A673 (cell line): Measurements from ENCODE around the gene VWA7.

Source experiments
- EZH2 ChIP-seq: fragments of 200-600 bp; sonication (generic); IDR thresholded peaks from 2 replicates; pipeline ENCODE4 v1.6.1; 2017; ENCODE audit warnings: borderline replicate concordance, low read depth, mild to moderate bottlenecking, mixed read lengths, antibody characterized with exemption, low read length; ENCODE audit not compliant: poor library complexity, severe bottlenecking
- TF ChIP-seq, protein P1 (sequence below): fragments of 300-800, 200-600 bp; sonication (generic); conservative IDR thresholded peaks from 2 replicates; pipeline ENCODE4 v1.5.1; 2017; ENCODE audit warnings: low read depth, mild to moderate bottlenecking, antibody characterized with exemption, low read length, moderate library complexity, mixed read lengths

DNA sequence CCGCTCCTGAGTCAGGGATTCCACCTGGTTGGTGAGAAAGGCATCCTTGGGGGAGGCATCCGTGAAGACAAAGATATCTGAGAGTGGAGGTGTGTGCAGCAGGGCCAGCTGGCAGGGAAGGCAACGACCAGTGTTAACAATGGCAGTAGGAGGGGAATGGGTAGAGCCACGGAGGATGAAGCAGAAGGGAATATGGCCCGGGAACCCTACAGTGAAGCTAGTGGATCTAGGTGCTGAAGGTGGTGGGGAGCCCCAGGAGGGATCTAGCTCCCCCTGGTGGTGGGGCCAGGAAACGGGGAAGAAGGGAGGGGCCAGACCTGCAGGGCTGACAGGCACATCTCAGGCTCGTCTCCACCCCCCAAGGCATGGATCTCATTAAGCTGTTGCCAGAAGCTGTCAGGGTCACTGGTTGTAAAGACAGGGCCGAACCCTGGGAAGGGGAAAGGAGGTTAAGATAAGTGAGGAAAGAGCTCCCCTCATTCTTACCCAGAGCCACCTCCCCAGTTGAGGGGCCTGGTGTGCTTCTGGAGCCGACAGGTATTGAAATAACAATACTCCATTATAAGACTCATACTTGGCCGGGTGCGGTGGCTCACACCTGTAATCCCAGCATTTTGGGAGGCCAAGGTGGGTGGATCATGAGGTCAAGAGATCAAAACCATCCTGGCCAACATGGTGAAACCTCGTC, 7.3 kb downstream of the VWA7 start:
- TF ChIP-seq, protein P1, sequence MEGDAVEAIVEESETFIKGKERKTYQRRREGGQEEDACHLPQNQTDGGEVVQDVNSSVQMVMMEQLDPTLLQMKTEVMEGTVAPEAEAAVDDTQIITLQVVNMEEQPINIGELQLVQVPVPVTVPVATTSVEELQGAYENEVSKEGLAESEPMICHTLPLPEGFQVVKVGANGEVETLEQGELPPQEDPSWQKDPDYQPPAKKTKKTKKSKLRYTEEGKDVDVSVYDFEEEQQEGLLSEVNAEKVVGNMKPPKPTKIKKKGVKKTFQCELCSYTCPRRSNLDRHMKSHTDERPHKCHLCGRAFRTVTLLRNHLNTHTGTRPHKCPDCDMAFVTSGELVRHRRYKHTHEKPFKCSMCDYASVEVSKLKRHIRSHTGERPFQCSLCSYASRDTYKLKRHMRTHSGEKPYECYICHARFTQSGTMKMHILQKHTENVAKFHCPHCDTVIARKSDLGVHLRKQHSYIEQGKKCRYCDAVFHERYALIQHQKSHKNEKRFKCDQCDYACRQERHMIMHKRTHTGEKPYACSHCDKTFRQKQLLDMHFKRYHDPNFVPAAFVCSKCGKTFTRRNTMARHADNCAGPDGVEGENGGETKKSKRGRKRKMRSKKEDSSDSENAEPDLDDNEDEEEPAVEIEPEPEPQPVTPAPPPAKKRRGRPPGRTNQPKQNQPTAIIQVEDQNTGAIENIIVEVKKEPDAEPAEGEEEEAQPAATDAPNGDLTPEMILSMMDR = peak; percentile 79
- TF ChIP-seq EZH2 = no peak
